Kidney glomerular epithelial cell (primary cell): ENCODE results near the gene ALPG.
"Not testable (repeated sequence)": the region's sequence is repeated elsewhere in the genome, so short reads cannot be mapped to it uniquely, and the experiment has no call there.

Source experiments
- DNase-seq: peaks from one replicate; lab custom pipeline; 2025; lab: John Stamatoyannopoulos, UW

ALPG gene

DNA sequence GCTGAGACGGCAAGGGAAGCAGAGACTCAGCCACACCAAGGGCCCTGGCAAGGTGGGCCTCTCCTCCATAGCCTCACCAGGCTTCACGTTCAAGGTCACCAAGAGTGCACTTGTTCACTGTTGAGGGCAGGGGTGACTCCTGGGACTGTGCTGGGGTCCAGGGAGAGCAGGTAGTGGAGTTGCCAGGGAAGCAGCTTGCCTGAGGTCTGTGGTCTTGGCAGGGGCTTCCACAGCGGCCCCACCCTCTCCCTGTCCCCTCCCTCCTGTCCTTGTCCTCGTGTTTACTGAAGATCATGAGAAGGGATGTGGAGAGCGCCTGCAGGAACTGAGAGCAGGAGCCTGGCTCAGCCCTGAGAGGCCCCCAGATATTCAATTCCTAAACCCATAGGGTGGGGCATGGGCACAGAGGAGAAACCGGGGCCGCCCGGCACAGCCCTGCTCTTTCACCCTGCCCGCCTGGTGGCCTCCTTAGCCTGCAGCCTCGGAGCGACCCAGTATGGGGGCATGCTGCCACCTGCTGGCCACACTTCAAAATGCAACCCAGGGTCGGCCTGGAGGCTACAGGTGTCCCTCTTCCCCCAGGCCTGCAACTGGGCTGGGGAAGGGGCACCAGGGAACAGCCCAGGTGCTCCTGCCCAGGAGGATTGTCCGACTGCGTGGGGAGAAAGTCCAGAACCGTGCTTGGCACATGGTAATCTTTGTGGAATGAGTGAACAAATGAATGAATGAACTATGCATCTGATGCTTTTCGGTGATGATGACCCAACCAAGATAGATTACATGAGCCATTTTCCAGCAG, 33.8 kb downstream of the ALPG start:
- DNase-seq: peak; percentile 43

- no peak for DNase-seq
Measured at GRCh38 chr2:232441147-232441651, 34.6 kb downstream of the ALPG start.

GRCh38 chr2:232441922-232442321, 35.3 kb downstream of the ALPG start:
- DNase-seq: not testable (repeated sequence)

- not testable (repeated sequence) for DNase-seq
Measured at GRCh38 chr2:232442431-232442830, 35.8 kb downstream of the ALPG start.

DNA sequence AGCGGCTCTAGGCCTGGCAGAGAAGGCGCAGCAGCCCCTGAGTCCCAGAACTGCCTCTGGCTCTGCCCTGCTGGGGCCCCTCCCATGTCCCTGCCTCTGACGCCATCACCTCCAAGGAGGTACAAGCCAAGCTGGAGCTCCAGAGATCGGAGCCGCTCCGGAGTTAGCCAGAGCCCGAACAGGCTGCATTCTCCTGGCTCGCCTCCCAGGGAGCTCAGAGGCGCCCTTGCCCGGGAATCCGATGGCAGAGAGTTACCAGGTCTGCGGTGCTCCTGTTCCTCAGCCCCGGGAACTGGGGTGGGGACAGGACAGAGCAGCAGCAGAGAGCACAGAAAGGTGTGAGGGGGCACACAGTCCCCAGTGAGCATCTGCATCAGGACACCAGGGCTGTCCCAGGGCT, 36.4 kb downstream of the ALPG start:
- not testable (repeated sequence) for DNase-seq

GRCh38 chr2:232443669-232444408, 37.2 kb downstream of the ALPG start:
- not testable (repeated sequence) for DNase-seq

DNA sequence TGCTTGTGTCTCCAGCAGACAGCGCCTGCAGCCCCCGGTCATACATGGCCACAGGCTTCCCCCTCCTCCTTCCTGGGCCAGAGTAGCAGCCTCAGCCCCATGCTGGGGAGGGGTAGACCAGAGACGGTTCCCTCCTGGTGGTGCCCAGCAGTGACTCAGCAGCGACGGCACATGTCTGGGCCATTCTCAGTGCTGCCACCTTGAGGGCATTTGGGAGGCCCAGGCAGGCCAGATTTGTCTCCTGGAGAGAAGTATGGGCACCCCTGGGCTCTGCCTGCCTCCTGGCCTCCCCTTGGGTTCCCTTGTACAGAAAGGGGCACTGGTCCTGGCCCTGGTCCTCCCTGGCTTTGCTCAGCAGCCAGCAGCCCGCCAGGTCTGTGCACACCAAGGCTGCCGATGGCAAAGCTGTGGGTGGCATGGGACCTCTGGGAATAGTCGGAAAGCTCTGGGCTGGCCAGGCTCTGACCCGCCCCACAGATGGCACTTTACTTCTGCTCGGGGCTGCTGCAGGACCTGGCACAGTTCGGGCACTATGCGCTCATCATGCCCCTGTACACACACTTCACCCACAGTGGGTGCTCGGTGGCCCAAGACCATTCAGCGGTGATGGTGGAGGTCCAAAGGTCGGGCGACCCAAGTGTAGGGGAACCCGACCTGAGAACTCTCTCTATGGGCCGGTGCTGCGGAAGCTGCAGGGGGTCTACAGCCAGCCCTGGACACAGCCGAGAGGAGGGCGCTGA, 37.9 kb downstream of the ALPG start:
- DNase-seq: no peak

DNA sequence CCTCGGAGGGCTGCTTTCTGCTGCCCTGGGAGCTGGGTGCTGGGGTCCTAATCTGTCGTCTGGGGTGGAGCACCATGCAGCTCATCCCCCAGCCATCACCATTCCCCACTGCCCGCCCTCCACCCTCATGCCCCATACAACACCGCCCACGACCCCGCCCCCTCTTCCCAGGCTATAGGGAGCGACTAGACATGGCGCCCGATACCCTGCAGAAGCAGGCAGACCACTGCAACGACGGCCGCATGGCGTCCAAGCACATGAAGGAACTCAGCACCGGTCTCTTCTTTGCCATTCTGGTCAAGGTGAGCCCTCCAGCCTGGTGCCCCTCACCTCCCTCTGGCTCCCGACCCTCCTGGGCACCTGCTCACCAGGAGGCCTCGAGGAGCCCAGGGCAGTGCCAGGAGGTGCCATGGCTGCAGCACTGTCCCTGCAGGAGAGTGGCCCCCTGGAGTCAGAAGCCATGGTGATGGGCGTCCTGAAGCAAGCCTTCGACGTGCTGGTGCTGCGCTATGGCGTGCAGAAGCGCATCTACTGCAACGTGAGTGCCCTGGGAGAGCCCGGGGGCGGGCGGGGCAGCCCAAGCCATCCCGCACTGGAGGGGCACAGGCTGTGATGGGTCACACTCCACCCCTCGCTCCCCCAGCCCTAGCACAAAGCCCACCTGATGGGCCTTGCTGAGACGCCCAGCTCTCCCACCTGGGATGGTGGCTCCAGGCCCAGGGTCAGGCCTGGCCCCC, 38.7 kb downstream of the ALPG start:
- not testable (repeated sequence) for DNase-seq

- DNase-seq: not testable (repeated sequence)
Measured at GRCh38 chr2:232446266-232446777, 39.7 kb downstream of the ALPG start.

DNA sequence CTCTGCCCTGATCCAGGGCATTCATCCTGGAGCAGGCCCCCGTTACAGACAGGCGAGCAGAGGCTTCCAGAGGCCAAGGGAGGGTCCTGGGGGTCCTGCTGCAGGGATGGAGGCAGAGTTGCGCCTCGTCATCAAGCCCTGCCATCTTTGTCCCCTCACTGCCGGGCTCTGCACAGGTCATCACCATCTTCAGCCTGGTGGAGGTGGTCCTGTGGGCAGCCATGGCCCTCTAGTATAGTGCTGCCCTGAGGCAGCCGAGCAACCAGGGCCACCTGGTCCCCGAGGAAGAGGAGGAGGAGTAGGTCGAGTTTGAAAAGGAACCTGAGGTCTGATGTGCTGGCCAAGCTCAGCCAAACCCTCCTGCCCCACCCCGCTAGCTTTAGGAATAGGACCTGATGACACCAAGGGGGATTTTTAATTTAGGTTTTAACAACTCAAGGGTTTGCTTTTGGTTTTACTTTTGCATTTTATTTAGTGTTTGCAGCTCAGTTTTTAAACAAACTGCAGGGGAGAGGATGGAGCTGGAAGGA, 40.5 kb downstream of the ALPG start:
- no peak for DNase-seq

DNA sequence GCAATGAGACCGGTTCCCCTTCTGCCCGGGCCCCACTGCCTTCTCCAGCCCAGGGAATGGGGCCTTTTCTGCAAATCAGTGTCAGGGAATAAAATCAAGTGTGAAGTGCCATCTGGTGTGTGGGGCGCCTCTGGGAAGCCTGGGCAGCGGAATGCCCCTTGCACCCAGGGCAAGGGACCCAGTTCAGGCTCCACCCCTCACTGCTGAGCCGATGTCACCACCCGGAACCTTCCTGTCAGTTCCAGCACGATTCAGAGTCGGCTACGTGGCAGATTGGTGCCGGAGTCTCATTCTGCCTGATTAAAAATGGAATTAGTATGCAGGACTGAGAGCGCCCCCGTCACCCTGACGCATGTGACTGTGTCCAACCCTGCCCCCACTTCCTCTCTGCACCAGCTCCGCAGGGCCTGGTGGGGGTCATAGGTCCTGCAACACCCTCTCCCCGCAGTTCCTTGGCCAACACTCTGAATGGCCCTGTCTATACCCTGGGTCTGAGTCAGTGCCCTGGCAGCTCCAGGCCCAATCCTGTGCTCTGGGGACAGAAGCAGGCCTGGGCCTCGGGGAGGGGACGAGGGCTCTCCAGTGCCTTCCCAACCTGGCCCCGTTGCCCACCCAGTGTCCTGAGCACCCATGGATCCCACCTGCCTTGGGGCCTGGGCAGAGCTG, 41.1 kb downstream of the ALPG start:
- no peak for DNase-seq

- no peak for DNase-seq
Measured at GRCh38 chr2:232448304-232448690, 41.7 kb downstream of the ALPG start.

- no peak for DNase-seq
Measured at GRCh38 chr2:232449964-232450363, 43.3 kb downstream of the ALPG start.

DNA sequence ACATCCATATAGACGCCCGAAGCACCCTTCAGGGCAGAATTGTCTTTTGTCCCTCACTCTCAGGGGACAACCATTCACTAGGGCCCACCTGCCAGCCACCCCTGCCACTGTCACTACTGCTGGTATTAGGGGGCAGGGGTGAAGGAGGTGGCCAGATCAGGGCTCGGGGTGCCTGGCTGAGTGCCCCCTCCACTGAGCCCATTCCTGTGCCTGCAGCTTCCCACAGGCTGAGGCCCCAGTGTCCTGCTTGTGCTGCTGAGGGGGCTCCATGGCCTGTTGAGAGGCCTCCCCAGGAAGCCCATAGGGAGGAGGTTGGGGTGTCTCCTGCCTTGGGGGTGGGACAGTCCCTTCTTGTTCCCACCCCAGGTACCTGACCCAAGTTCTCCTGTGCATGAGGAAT, 45.0 kb downstream of the ALPG start:
- not testable (repeated sequence) for DNase-seq

DNA sequence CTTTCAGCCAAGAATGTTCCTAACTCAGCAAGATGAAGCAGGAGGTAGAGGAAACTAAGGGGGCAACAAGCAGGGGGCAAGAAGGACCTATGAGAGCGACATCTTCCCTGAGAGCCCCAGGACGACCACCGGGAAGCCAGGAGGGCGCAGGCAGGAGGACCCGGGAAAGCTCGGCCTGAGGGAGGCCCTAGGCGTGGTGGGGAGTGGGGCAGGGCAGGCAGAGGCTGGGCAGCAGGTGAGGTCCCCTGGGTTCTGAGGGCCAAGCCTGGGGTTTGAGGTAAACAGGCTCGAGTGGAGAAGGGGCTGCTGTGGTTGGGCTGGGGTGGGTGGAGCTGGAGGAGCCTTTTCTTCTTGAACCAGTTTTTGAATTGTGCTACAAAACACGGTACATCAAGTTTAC, 48.0 kb downstream of the ALPG start:
- no peak for DNase-seq

DNA sequence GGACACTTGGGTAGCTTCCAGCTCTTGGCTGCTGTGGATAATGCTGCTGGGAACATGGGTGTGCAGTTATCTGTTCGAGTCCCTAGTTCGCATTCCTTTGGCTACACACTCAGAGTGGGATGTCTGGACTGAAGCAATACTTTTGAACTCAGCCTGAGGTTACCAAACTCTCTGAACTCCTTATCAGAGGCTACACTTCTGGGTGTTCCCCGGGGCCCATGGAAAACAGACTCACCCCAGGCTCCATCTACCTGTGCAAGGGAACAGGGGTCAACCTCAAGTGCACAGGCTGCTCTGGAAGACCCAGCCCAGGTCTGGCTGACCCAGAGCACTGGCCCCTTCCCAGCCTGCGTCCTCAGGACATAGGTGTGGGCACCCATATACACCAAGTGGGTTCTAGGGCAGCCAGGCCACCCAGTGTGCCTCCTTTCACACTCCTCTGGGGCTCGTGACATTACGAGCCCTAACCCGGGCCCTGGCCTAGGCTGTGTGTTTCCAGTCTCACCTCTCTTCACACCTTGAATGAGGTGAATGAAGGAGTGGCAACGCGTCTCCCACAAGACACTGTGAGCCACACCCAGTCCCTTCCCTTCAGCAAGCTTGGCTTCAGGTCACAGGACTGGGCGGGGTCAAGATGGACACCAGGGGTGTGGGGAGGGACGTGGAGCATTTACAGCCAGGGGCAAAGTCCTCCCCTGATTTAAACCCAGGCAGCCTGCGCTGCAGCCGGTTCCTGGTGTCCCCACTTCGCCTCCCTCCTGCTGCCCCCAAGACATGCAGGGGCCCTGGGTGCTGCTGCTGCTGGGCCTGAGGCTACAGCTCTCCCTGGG, 49.0 kb downstream of the ALPG start, which contains the start of gene ALPI:
TSS of gene ALPI (plus strand) at position 728 of the 830 bp plus-strand sequence. CDS start at position 775, 47 bp downstream.
- DNase-seq: no peak

- no peak for DNase-seq
Measured at GRCh38 chr2:232456296-232457120, 49.9 kb downstream of the ALPG start.

DNA sequence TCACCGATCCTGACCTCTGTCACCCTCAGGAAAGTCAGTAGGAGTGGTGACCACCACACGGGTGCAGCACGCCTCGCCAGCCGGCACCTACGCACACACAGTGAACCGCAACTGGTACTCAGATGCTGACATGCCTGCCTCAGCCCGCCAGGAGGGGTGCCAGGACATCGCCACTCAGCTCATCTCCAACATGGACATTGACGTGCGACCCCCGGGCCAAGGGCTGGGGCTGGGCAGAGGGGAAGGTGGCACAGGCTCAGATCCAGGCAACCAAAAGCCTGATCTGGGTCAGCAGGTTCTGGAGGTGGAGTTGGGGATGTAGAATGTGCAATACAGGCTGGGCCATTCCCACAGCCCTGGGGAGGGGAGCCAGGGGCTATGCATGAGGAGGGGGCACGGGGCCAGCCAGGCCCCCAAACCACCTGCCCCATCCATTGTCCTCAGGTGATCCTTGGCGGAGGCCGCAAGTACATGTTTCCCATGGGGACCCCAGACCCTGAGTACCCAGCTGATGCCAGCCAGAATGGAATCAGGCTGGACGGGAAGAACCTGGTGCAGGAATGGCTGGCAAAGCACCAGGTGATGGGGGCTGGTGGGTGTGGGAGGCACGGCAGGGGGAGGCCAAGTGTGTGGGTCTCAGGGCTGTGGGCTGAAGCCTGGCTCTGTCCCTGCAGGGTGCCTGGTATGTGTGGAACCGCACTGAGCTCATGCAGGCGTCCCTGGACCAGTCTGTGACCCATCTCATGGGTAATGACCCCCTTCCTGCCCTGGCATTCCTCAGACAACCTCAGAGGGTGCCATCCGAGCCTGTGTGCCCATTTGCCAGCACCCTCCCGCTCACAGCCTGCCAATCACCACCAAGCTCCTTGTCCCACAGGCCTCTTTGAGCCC, 50.7 kb downstream of the ALPG start:
- DNase-seq: no peak
